ENCODE data around the gene NOL6.

DNA sequence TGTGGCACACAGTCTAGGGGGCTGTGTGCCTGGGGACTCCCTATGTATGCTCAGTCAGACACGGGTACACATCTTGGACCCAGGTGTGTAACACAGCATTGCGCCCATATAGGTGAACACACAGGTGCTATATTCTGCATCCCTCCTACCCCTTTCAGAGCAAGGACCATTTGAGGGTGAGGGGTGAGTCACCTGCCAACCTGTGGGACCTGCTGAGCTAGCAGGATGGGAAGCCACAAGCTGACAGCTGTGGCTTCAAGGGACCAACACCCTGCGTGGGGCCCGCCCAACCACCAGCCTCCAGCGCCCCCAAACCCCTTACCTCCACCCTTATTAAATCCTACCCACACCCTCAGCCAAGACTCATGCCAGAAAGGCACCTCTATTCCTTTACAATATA lies 56.7 kb downstream of the NOL6 start:
- TF ChIP-seq, protein P1, sequence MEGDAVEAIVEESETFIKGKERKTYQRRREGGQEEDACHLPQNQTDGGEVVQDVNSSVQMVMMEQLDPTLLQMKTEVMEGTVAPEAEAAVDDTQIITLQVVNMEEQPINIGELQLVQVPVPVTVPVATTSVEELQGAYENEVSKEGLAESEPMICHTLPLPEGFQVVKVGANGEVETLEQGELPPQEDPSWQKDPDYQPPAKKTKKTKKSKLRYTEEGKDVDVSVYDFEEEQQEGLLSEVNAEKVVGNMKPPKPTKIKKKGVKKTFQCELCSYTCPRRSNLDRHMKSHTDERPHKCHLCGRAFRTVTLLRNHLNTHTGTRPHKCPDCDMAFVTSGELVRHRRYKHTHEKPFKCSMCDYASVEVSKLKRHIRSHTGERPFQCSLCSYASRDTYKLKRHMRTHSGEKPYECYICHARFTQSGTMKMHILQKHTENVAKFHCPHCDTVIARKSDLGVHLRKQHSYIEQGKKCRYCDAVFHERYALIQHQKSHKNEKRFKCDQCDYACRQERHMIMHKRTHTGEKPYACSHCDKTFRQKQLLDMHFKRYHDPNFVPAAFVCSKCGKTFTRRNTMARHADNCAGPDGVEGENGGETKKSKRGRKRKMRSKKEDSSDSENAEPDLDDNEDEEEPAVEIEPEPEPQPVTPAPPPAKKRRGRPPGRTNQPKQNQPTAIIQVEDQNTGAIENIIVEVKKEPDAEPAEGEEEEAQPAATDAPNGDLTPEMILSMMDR (IDR thresholded peaks at IDR 0.05) = no peak
- TF ChIP-seq POLR2A (IDR thresholded peaks at IDR 0.05) = no peak

Measured in thyroid gland (tissue), 4 donors.